MG63 (cell line): ENCODE data around the gene HTR3B. TPM values are rescaled to one million over a fixed set of nuclear protein-coding genes. Genes with fewer than 3 reads are reported as not detected.
"Not testable (repeated sequence)": the region's sequence is repeated elsewhere in the genome, so short reads cannot be mapped to it uniquely, and the experiment has no call there.

ENCODE experiments used
- DNase-seq: peaks from one replicate; pipeline ENCODE4 v3.0.0-alpha.2; 2020
- H3K27me3 ChIP-seq: fragments of 250-450 bp; sonication (Bioruptor Pico); 2 replicates; pipeline ENCODE4 v1.5.1; 2020; ENCODE audit warnings: mild to moderate bottlenecking, moderate library complexity
- H3K36me3 ChIP-seq: fragments of 250-450 bp; sonication (Bioruptor Pico); 2 replicates; pipeline ENCODE4 v1.5.1; 2020; ENCODE audit warnings: mild to moderate bottlenecking, moderate library complexity
- H3K4me3 ChIP-seq: fragments of 250-450 bp; sonication (Bioruptor Pico); 2 replicates; pipeline ENCODE4 v1.5.1; 2020; ENCODE audit warnings: mild to moderate bottlenecking, moderate library complexity
- H3K9me3 ChIP-seq: fragments of 250-450 bp; sonication (Bioruptor Pico); 2 replicates; pipeline ENCODE4 v1.5.1; 2020; ENCODE audit warnings: mild to moderate bottlenecking, moderate library complexity
- total RNA-seq: library from RNA; depleted of rRNA; stranded (reverse); fragments of >200 nt; shearing (Covaris generic); gene quantifications from 2 replicates; pipeline ENCODE4 v1.2.3, GENCODE V29; 2014; ENCODE audit warnings: low replicate concordance

Gene HTR3B
- total RNA-seq, 1 experiment from 2014 or later, result not detected

- DNase-seq, H3K9me3 ChIP-seq, H3K4me3 ChIP-seq, H3K36me3 ChIP-seq: not testable (repeated sequence)
- peaks cover 34% of the 10 kb centered on the region for H3K27me3 ChIP-seq
Measured at GRCh38 chr11:113911491-113911890, 6.9 kb downstream of the HTR3B start.

GRCh38 chr11:113923572-113923971, 19.0 kb downstream of the HTR3B start:
- H3K9me3 ChIP-seq, result no peaks in the 10 kb centered on the region
- no peaks in the 10 kb centered on the region for H3K36me3 ChIP-seq
- no peaks in the 10 kb centered on the region; the same call in 1 of the 2 replicates for H3K27me3 ChIP-seq
- H3K4me3 ChIP-seq, result no peak overlapping the region
- DNase-seq, result no peak

GRCh38 chr11:113926273-113927197, 21.9 kb downstream of the HTR3B start:
- DNase-seq, result peak; percentile 68
- H3K4me3 ChIP-seq, result peak overlapping the region; percentile 12; the same call in 1 of the 2 replicates
- H3K36me3 ChIP-seq, result no peaks in the 10 kb centered on the region
- H3K9me3 ChIP-seq, result no peaks in the 10 kb centered on the region
- no peaks in the 10 kb centered on the region; the same call in 1 of the 2 replicates for H3K27me3 ChIP-seq

- Histone ChIP-seq H3K9me3 (no peaks in the 10 kb centered on the region), H3K36me3 (no peaks in the 10 kb centered on the region), H3K4me3 (no peak overlapping the region), H3K27me3 (no peaks in the 10 kb centered on the region)
- no peak for DNase-seq
Measured at GRCh38 chr11:113928311-113928710, 23.7 kb downstream of the HTR3B start.

- no peaks in the 10 kb centered on the region for H3K36me3 ChIP-seq
- no peaks in the 10 kb centered on the region for H3K9me3 ChIP-seq
- no peak overlapping the region for H3K4me3 ChIP-seq
- H3K27me3 ChIP-seq, result peaks cover 2% of the 10 kb centered on the region; the same call in 1 of the 2 replicates
- no peak for DNase-seq
Measured at GRCh38 chr11:113932788-113933187, 28.2 kb downstream of the HTR3B start.

- H3K36me3 ChIP-seq, H3K9me3 ChIP-seq, H3K4me3 ChIP-seq, H3K27me3 ChIP-seq, DNase-seq: not testable (repeated sequence)
Measured at GRCh38 chr11:113934193-113934592, 29.6 kb downstream of the HTR3B start.

- H3K36me3 ChIP-seq, result no peaks in the 10 kb centered on the region
- DNase-seq, result no peak
- H3K9me3 ChIP-seq, result no peaks in the 10 kb centered on the region
- H3K27me3 ChIP-seq, result peaks cover 2% of the 10 kb centered on the region; the same call in 1 of the 2 replicates
- no peak overlapping the region for H3K4me3 ChIP-seq
Measured at GRCh38 chr11:113934761-113935160, 30.2 kb downstream of the HTR3B start.

- peaks cover 2% of the 10 kb centered on the region; the same call in 1 of the 2 replicates for H3K27me3 ChIP-seq
- no peak for DNase-seq
- no peaks in the 10 kb centered on the region for H3K36me3 ChIP-seq
- H3K4me3 ChIP-seq, result no peak overlapping the region
- H3K9me3 ChIP-seq, result no peaks in the 10 kb centered on the region
Measured at GRCh38 chr11:113935858-113936257, 31.3 kb downstream of the HTR3B start.

- DNase-seq, result no peak
- Histone ChIP-seq H3K9me3 (no peaks in the 10 kb centered on the region), H3K4me3 (no peak overlapping the region), H3K36me3 (no peaks in the 10 kb centered on the region), H3K27me3 (peaks cover 2% of the 10 kb centered on the region; the same call in 1 of the 2 replicates)
Measured at GRCh38 chr11:113937918-113938317, 33.3 kb downstream of the HTR3B start.

GRCh38 chr11:113942256-113942655, 37.7 kb downstream of the HTR3B start:
- Histone ChIP-seq H3K27me3 (no peaks in the 10 kb centered on the region), H3K36me3 (no peaks in the 10 kb centered on the region), H3K9me3 (no peaks in the 10 kb centered on the region), H3K4me3 (no peak overlapping the region)
- no peak for DNase-seq

GRCh38 chr11:113946162-113946561, 41.6 kb downstream of the HTR3B start:
- not testable (repeated sequence) for DNase-seq, H3K36me3 ChIP-seq, H3K4me3 ChIP-seq, H3K9me3 ChIP-seq, H3K27me3 ChIP-seq

GRCh38 chr11:113947994-113948393, 43.4 kb downstream of the HTR3B start:
- Histone ChIP-seq H3K36me3 (no peaks in the 10 kb centered on the region), H3K9me3 (no peaks in the 10 kb centered on the region), H3K27me3 (peaks cover 9% of the 10 kb centered on the region; the same call in 1 of the 2 replicates), H3K4me3 (no peak overlapping the region)
- no peak for DNase-seq

- Histone ChIP-seq H3K36me3 (no peaks in the 10 kb centered on the region), H3K9me3 (no peaks in the 10 kb centered on the region), H3K27me3 (peaks cover 9% of the 10 kb centered on the region; the same call in 1 of the 2 replicates), H3K4me3 (no peak overlapping the region)
- no peak for DNase-seq
Measured at GRCh38 chr11:113949891-113950290, 45.3 kb downstream of the HTR3B start.

- no peaks in the 10 kb centered on the region for H3K36me3 ChIP-seq
- no peak for DNase-seq
- H3K27me3 ChIP-seq, result peaks cover 16% of the 10 kb centered on the region; the same call in 1 of the 2 replicates
- H3K9me3 ChIP-seq, result no peaks in the 10 kb centered on the region
- no peak overlapping the region for H3K4me3 ChIP-seq
Measured at GRCh38 chr11:113951537-113951936, 46.9 kb downstream of the HTR3B start.

- Histone ChIP-seq H3K27me3 (peaks cover 16% of the 10 kb centered on the region; the same call in 1 of the 2 replicates), H3K9me3 (no peaks in the 10 kb centered on the region), H3K4me3 (no peak overlapping the region), H3K36me3 (no peaks in the 10 kb centered on the region)
- DNase-seq, result no peak
Measured at GRCh38 chr11:113952070-113952469, 47.5 kb downstream of the HTR3B start.

- no peak overlapping the region for H3K4me3 ChIP-seq
- peaks cover 16% of the 10 kb centered on the region; the same call in 1 of the 2 replicates for H3K27me3 ChIP-seq
- H3K9me3 ChIP-seq, result no peaks in the 10 kb centered on the region
- H3K36me3 ChIP-seq, result no peaks in the 10 kb centered on the region
- no peak for DNase-seq
Measured at GRCh38 chr11:113952588-113952987, 48.0 kb downstream of the HTR3B start.

GRCh38 chr11:113954235-113954634, 49.6 kb downstream of the HTR3B start:
- no peak for DNase-seq
- Histone ChIP-seq H3K27me3 (peaks cover 16% of the 10 kb centered on the region; the same call in 1 of the 2 replicates), H3K36me3 (no peaks in the 10 kb centered on the region), H3K4me3 (no peak overlapping the region), H3K9me3 (no peaks in the 10 kb centered on the region)

- no peak overlapping the region for H3K4me3 ChIP-seq
- H3K27me3 ChIP-seq, result peaks cover 7% of the 10 kb centered on the region; the same call in 1 of the 2 replicates
- H3K36me3 ChIP-seq, result no peaks in the 10 kb centered on the region
- H3K9me3 ChIP-seq, result no peaks in the 10 kb centered on the region
- no peak for DNase-seq
Measured at GRCh38 chr11:113956986-113957385, 52.4 kb downstream of the HTR3B start.
